Ovary (tissue), 3 donors: Measurements from ENCODE around the gene S100PBP.

Experiments used
- POLR2A ChIP-seq: fragments of 450-650 bp; IDR thresholded peaks from one replicate; pipeline ENCODE4 v1.6.1; 2017; ENCODE audit warnings: antibody characterized with exemption, mild to moderate bottlenecking, moderate library complexity
- TF ChIP-seq, protein P1 (sequence below), 3 donors: fragments of 450-650 bp in 2 of 3; fragments of 200-600 bp in 1 of 3; IDR thresholded peaks; one replicate each; pipeline versions ENCODE4 v1.5.1 to v1.8.0; 2016 to 2022; ENCODE audit warnings: antibody characterized with exemption in 3 of 3, mild to moderate bottlenecking in 1 of 3
- donor health status: DM: no; HTN: no; CAD: no.

DNA sequence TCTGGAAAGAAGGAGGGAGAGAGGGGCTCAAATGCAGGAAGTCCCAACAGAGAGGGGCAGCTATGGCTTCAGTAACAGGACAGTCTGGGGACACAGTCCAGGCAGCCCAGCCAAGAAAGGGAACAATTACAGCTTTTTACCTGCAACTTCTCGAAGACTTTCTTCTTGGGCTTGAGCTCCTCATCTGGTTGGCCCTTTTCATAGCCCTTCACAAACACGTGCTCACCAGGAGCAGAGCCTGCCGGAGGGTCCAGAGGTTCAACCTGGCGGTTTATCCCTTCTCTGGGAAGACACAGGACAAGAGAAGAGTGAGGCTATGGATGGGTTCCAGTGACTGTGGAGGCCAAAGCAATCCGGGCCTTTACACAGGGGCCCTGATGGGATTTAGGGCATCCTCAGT lies 38.2 kb upstream of the S100PBP start:
- TF ChIP-seq, protein P1, sequence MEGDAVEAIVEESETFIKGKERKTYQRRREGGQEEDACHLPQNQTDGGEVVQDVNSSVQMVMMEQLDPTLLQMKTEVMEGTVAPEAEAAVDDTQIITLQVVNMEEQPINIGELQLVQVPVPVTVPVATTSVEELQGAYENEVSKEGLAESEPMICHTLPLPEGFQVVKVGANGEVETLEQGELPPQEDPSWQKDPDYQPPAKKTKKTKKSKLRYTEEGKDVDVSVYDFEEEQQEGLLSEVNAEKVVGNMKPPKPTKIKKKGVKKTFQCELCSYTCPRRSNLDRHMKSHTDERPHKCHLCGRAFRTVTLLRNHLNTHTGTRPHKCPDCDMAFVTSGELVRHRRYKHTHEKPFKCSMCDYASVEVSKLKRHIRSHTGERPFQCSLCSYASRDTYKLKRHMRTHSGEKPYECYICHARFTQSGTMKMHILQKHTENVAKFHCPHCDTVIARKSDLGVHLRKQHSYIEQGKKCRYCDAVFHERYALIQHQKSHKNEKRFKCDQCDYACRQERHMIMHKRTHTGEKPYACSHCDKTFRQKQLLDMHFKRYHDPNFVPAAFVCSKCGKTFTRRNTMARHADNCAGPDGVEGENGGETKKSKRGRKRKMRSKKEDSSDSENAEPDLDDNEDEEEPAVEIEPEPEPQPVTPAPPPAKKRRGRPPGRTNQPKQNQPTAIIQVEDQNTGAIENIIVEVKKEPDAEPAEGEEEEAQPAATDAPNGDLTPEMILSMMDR (IDR thresholded peaks at IDR 0.05): no peak
- no peak for TF ChIP-seq POLR2A
